ENCODE results near the gene PHLDB3. TPM values are rescaled to one million over a fixed set of nuclear protein-coding genes. Genes with fewer than 3 reads are reported as not detected.
"Not testable (repeated sequence)": the region's sequence is repeated elsewhere in the genome, so short reads cannot be mapped to it uniquely, and the experiment has no call there.

PHLDB3 gene
- total RNA-seq, 4 donors from 2014 or later: 1.5 to 9.6 (median 6.7) TPM

- H3K4me1 ChIP-seq: peaks cover 22 to 29% of the 10 kb centered on the region in 2 donors
- intact Hi-C loops (cut with DNase I; ENCODE audit: low total_unique reads): loop anchor here (2.0 kb wide), 1 partner anchor 21 kb away; the partner anchor contains the start of gene PHLDB3
- H3K27ac ChIP-seq: peak overlapping the region; percentile 80 to 87 (median 84)
- no peaks in the 10 kb centered on the region for H3K27me3 ChIP-seq
- H3K9me3 ChIP-seq: no peaks in the 10 kb centered on the region
- ATAC-seq: peak in 1 of 2 donors; percentile 28
- in situ Hi-C loops (cut with MboI; ENCODE audit: low sequenced_read_pairs in 4 of 4): loop anchor here in 1 of 4 donors (25.0 kb wide), 1 partner anchor 136 kb away; the partner anchor contains the start of gene PLAUR
- peak overlapping the region; percentile 67 to 95 (median 81) for H3K4me3 ChIP-seq
- no peak for TF ChIP-seq CTCF (IDR thresholded peaks at IDR 0.05 in 4 of 5, conservative IDR thresholded peaks at IDR 0.05 in 1 of 5)
- TF ChIP-seq POLR2A (IDR thresholded peaks at IDR 0.05): no peak
- DNase-seq: peak in 1 of 2 donors; percentile 9
- no peaks in the 10 kb centered on the region for H3K36me3 ChIP-seq
Observed at GRCh38 chr19:43525836-43526771, 21.6 kb upstream of the PHLDB3 start.

- Histone ChIP-seq H3K4me3 (peak overlapping the region; percentile 67 to 95 (median 81)), H3K9me3 (no peaks in the 10 kb centered on the region), H3K27ac (peak overlapping the region; percentile 80 to 87 (median 84)), H3K4me1 (peaks cover 22 to 29% of the 10 kb centered on the region in 2 donors), H3K27me3 (no peaks in the 10 kb centered on the region), H3K36me3 (no peaks in the 10 kb centered on the region)
- DNase-seq (peak; percentile 14 to 23), ATAC-seq (no peak)
- TF ChIP-seq CTCF (IDR thresholded peaks at IDR 0.05 in 4 of 5, conservative IDR thresholded peaks at IDR 0.05 in 1 of 5) (no peak), POLR2A (IDR thresholded peaks at IDR 0.05) (no peak)
- in situ Hi-C loops (cut with MboI; ENCODE audit: low sequenced_read_pairs in 4 of 4) (loop anchor here (5.0 to 25.0 kb wide), 2 partner anchors 78 to 137 kb away; partner anchors contain the start of gene PLAUR (in 1 of the 4)), intact Hi-C loops (cut with DNase I; ENCODE audit: low total_unique reads) (no loop called here)
Observed at GRCh38 chr19:43524922-43525835, 20.6 kb upstream of the PHLDB3 start.

- ATAC-seq; intact Hi-C loops (cut with DNase I; ENCODE audit: low total_unique reads); H3K36me3 ChIP-seq; DNase-seq; H3K4me3 ChIP-seq; H3K9me3 ChIP-seq; H3K27ac ChIP-seq; H3K27me3 ChIP-seq: not testable (repeated sequence)
- in situ Hi-C loops (cut with MboI; ENCODE audit: low sequenced_read_pairs in 4 of 4): loop anchor here (5.0 kb wide), 1 partner anchor 76 kb away; no protein-coding TSS in a partner anchor
- peaks cover 22 to 29% of the 10 kb centered on the region in 2 donors for H3K4me1 ChIP-seq
Observed at GRCh38 chr19:43523696-43524095, 19.1 kb upstream of the PHLDB3 start.

GRCh38 chr19:43522929-43523328 is 18.4 kb upstream of the PHLDB3 start:
- in situ Hi-C loops (cut with MboI; ENCODE audit: low sequenced_read_pairs in 4 of 4): loop anchor here (5.0 kb wide), 1 partner anchor 76 kb away; no protein-coding TSS in a partner anchor
- intact Hi-C loops (cut with DNase I; ENCODE audit: low total_unique reads): no loop called here

More at GRCh38 chr19:43522929-43523328, 18.4 kb upstream of the PHLDB3 start:
- Histone ChIP-seq H3K9me3 (no peaks in the 10 kb centered on the region), H3K36me3 (no peaks in the 10 kb centered on the region), H3K27ac (no peak overlapping the region), H3K27me3 (no peaks in the 10 kb centered on the region), H3K4me3 (no peak overlapping the region), H3K4me1 (peaks cover 20 to 29% of the 10 kb centered on the region in 2 donors)
- no peak for ATAC-seq
- TF ChIP-seq CTCF (IDR thresholded peaks at IDR 0.05 in 4 of 5, conservative IDR thresholded peaks at IDR 0.05 in 1 of 5) (no peak), POLR2A (IDR thresholded peaks at IDR 0.05) (no peak)
- no peak for DNase-seq

Data from gastrocnemius medialis (tissue), 4 donors.